CD4-positive, alpha-beta T cell treated with Interleukin-4 for 1 hour (primary cell): ENCODE data around the gene SLC25A1.
"Not testable (repeated sequence)": the region's sequence is repeated elsewhere in the genome, so short reads cannot be mapped to it uniquely, and the experiment has no call there.

Experiments
- DNase-seq, 2 donors: peaks; one replicate each; pipeline ENCODE4 v3.0.0-alpha.2; 2020 to 2022

The SLC25A1 gene

DNA sequence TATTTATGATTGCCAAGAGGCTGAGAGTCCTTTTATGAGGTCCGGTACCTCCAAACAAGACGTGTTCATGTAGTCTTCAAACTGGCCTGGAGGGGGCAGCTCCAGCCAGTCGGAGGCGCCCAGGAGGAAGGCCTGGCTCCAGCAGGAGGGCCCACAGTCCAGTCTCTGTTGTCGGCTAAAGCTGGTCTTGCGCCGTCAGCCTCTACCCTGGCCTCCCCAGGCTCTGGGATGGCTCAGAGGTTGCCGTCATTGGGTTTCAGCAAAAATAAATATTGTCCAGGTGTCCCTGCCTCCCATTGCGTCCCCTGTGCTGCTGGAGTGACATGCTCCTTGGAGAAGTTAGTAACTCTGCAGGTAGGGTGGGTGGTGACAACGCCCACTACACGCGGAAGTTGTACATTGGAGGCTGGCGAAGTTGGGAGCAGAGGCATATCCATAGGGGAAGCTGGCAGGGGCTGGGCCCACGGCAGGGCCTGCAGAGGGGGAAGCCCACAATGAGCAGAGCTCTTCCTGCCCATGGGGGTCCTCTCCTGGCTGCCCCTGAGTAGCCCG lies 1.0 kb upstream of the SLC25A1 start:
- peak; percentile 62 to 65 for DNase-seq

DNA sequence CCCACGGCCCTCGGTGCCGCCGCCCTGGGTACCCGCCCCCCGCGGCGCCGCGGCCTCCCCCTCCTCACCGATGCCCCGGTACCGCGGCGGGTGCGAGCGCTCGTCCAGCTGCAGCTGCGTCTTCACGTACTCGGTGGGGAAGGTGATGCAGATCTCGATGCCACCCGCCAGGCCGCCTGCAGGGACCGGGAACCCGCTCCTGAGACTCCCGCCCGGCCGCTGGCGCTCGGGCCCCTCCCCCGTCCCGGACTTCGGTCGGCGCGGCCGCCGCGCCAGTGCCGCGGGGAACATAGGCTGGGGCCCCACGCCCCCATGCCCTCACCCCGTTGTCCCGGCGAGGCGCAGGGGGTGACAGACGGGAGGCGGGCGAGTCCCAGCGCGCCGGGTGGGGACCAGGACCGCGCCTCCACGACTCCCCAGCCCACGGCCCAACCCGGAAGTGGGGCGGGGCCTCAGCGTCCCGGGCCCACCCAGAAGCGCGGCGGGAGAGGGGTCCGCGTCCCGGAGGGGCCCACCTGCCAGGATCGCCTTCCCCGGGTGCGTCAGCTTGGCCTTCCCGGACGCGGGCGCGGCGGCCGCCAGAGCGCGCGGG lies 375 bp downstream of the SLC25A1 start:
- DNase-seq: peak; percentile 44 to 63

DNA sequence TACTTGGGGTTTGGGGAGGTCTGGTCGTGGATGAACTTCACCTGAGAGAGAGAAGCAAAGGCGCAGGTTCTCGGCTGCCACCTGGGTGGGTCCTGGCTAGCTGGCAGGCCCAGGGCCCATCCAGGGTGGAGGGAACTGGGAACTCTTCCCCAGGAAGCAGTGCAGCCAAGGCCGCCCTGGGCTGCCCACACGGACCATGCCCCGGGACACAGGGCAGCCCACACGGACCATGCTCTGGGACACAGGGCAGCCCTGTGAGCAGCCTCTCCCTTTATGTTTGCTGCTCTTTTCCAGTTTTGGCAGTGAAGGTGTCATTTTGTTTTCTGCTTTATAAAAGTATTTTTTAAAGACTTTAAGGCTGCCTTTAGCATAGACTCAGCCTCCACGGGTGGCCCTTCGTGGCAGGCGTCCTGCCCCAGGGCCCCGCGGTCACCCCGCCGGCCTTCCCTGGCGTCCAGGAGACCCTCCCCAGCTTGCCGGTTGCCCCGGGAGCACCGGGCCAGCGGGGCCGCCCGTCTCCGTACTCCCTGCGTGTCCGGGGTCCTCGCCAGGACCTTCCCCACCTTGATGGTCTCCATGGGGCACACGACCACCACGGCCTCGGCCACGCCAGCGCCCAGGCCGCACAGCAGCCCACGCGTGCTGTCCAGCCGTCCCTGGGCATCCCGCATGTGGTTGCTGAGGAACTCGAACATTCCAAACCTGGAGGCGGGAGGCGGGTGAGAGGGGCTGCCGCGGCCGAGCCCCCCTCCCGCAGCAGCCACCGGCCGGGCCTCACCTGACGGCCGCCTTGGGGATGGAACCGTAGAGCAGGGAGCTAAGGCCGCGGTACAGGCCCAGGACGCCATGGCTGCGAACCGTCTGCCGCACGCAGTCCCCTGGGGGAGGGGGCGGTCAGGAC lies 1.1 kb downstream of the SLC25A1 start:
- no peak for DNase-seq

DNA sequence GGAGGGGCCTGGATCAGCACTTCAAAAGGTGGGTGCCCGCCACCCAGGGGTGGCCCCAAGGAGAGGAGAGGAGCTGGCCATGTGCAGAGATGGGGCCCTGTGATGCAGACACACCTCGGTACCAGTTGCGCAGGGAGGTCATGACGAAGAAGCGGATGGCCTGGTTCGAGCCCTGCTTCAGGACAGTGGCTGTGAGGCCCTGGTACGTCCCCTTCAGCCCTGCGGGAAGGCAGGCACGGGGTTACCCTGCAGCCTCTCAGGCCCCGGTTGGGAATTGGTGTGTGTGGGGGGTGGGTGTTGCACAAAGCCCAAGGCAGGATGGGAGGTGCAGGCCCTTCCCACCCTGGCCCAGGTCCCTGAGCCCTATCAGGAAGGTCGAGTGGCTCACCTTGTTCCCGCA lies 1.8 kb downstream of the SLC25A1 start:
- DNase-seq: no peak

DNA sequence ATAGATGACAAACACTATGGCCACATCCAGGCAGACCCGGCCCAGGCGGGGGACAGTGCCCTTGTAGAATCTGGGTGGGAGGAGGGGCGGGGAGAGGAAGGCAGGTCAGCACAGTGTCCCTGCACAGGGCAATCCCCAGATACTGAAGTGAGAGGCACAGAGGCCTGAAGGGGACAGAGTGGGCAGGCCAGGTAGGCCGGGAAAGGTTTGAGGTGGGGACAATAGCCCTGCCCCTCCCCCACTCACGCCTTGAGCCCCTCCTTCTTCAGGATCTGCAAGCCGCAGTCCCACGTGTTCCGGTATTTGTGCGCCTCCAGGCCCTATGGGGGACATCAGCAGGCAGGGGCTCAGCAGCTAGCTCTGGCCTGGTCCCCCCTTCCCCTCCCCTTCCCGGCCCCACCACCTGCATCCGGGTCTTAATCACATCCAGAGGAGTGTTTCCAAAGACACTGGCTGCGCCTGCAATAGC lies 2.3 kb downstream of the SLC25A1 start:
- no peak for DNase-seq

DNA sequence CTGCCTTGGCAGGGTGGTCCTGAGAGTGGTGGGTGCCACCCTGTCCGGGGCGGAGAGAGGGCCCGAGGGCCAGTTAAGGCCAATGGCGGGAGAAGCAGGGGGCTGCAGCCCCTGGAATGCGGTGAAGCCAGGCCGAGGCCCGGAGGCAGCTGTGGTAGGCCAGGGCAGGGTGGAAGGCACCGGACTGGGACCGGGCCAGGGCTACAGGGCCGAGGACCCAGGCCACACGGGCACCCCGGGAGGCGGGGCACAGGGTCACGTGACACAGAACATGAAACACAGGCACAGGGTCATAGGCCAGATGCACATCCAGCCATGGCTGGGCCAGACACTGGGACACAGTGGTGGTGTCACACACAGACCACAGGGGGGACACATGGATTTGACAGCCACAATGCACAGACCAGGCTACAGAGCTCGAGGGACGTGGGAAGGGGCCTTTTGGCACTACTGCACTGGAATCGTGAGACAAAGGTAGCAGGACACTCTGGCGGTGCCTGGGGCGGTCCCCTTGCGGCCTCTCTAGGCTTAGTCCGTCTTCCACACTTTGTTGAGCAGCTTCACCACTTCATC lies 2.8 kb downstream of the SLC25A1 start:
- no peak for DNase-seq

DNA sequence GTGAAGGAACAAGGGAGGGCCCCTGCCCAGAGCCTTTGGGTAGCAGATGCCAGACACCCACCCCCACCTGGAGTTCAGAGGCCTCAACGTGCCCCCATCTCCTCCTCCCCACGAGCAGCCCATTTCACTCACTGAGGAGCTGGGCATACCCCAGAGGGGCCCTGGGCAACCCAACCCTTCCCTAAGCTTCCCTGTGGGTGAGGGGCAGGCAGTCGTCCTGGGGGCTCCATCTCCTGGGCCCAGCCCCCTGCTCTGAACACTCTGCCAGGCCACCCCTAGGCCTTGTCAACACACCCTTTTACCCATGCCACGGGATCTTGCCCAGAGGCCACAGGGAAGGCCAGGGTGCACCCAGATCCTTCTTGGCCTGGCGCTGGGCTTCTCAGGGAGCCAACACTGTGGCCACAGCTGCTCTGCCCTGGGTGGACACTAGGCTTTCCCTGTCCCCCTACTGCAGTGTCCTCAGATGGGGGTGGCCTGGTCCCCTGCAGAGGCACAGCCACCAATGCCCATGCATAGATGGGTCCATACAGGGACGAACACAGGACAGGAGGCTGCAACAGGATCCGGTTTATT lies 3.4 kb downstream of the SLC25A1 start:
- DNase-seq: no peak

DNA sequence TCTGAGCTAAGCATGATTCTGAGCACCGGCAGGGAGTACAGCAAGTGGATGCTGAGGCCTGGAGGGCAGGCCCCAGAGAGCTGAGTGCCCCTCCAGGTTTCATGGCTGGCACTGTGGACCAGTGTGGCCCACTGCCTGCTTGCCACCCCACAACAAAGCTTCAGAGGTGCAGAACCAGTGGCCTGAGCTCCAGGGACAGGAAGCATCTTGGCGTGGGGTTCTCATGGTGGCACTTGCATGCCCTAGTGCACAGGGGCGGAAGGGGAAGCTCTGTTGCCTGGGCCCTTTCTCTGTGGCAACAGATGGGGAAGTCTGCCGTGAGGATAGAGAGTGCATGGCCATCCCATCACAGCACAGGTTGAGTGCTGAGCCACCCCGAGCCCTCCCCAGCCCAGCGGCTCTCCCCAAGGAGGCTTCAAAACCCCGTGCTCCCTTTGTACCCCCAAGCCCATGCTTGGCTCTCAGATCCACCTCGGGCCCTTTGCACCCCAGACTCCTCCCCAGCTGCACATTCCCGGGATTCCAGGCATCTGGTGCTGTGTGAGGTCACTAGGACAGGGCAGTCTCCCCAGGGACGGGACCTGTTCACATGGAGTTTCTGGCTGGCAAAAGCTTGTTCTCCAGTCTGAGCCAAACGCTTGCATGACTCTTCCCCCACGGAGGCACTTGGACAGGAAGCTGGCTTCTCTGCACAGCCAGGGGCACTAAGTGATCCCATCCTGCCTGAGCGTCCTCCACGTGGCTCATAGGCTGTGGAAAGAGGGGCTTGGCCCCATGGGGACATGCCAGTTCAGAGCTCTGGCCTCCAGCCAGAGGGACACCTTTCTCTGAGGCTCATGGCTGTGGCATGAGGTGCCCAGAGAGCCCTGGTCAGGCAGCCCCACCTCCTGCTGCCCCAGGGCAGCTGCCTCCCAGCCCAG lies 4.2 kb downstream of the SLC25A1 start:
- peak in 1 of 2 donors; percentile 53 for DNase-seq

DNA sequence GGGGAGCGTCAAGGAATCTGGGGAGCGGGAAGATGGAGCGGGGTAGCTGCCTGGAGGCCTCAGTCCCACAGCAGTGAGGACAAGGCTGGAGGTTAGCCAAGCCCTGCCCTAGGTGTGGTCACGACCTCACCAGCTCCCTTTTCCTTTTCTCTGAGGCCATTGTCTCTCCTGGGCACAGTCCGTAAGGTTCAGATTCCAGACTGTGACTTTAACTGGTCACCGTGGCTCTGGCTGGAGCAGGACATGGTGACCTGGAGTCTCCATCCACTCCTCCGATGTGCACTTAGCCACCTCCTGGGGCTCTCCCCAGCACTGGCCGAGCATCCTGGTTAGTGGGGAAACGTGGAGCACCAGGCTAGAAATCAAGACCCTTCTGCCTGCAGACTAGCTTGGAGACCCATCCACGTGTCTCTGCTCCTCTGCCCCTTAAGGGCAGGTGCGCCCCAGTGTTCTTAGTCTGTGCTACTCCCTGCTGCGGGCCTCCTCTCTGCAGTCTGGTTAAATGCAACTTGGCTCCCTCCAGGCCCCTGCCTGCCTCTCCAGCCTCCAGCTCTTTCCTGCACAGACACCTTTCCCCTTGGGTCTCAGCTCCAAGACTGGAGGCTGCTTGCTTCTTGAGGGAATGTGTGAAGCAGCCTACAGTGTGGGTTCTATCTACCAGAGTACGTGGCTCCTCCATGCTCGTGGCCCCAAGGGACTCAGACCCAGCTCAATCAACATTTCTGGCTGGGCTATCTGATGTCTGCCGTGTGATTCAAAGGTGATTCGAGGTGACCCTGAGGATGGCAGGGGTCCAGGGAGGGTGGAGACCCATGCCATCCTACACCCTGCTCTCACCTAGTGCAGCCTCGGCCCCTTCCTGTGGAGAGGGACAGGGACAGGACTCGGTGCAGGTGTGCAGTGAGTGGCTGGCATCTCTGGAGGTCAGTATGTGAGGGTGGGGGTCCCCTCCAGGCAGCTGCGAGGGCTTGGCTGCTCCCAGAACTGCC lies 5.2 kb downstream of the SLC25A1 start:
- no peak for DNase-seq

DNA sequence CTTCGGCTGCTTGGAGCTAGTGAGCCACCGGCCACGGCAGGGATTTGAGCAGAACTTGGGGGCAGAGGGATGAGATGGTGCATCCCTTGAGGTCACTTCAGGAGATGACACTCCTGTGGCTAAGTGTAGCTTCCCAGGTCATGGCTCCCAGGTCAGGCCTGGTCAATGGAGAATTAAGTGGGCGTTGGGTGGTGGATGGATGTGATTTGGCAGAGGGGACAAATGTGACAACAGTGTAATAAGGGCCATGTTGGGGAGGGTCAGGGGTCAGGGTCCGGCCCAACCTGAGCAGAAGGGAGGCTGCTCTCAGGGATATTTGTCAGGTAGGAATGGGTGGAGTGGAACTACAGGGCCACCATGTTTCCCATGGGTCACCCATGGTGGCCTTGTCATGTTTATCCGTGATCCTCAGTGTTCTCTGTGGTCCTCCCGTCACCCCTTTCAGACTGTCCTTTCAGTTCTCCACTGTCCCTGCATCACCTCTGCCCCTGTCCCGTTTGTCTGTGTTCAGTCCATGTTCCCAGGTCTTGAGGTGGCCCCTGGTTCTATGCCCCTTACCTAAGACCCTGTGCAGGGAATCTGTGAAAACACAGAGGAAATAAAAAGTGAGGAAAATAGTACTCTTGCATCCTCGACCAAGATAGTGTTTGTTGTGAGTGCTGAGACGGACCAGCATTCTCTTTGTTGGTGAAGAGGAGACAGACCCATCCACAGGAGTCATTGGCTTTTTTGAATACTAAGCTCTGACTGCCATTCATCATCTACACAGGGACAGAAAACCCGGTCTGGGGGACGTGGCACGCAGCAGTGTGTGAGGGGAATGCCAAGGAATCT lies 6.1 kb downstream of the SLC25A1 start:
- DNase-seq: no peak

DNA sequence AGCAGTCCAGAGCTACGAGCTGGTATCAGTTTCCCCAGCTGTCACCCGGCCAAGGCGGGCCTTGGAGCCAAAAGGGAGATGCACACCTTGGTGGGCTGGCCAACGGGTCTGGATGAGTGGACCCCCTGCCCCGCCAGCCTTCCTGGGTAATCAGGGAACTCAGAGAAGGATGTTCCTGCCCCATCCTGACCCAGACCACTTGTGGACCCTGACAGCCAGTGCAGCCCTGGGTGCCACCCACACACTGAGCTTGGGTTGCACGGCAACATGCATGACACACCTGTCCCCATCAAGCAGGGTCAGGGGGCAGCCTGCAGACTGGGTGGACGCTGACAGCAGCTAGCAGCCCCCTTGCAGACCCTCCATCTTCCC lies 8.6 kb downstream of the SLC25A1 start:
- DNase-seq: no peak

DNA sequence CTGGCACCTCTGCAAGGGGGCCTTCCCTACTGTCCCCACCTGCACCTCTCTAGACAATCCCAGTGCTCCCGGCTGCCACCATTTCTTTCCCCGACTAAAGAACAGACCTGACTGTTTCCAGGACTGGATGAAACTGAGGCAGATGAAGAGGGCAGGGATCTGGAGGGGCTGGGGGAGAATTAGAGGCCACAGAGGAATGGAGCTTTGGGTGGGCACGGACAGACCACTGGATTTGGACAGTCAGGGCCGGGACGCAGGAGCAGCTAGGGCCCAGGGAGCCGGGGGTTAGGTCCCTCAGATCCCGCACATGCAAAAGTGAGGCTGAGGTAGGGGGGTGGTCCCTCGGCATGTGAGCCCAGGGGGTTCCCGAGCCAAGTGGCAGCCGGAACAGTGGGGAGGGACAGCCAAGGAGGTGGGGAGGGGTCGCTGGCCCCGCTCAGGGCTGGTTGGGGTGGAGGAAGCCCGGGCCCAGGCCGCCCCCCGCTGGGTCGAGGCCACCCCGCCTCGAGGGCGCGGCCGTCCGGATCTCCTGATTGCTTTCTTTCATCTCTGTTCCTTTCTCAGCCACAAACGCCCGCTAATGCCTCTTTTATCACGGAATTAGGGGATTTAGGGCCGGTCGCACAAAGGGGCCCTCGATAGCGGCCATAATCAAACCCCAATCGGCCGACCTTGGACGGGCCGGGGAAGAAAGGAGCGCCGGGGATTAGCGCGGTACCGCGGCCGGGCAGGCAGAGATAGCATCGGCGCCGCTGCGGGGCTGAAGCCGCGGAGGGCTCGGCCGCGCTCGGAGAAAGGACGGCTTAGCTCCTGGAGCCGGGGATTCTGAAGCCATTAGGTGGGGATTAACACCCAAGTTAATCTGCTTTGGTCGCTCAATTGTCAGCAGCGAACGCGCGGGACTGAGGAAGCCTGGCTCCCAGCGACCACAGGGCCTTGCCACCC lies 9.3 kb downstream of the SLC25A1 start:
- no peak for DNase-seq

DNA sequence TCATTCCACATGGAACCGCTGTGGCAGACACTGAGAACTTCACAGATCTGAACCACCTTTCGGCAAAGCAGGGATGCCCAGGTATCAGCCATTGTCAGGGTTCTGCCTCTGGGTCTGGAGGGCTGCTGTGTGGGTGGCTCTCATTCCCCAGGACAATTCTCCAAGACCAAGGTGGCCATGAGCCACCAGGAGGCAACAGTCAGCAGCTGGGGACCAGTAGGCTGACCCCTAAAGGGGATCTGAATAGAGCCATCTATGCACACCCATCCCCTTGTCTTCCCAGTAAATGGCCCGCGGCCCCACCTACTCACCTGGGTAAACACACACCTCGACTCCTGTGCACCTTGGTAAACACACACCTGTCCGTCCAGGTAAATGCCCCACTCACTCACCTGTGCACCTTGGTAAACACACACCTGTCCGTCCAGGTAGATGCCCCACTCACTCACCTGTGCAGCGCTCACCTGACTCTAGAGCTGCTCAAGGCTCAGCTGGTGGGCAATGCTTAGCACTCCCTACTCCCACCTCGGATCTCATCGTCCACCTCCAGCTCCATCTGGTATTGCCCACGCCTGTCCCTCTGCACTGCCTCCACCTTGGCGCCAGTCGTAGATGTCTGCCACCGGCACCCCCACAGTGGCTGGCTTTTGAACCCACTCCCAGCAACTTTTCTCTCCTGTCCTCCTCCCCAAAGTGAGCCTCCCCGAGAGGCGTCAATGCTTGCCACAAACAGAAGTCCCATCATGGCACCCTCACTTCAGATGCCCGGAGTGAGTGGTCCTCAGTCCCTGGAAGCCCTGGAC lies 10.2 kb downstream of the SLC25A1 start:
- DNase-seq: no peak

DNA sequence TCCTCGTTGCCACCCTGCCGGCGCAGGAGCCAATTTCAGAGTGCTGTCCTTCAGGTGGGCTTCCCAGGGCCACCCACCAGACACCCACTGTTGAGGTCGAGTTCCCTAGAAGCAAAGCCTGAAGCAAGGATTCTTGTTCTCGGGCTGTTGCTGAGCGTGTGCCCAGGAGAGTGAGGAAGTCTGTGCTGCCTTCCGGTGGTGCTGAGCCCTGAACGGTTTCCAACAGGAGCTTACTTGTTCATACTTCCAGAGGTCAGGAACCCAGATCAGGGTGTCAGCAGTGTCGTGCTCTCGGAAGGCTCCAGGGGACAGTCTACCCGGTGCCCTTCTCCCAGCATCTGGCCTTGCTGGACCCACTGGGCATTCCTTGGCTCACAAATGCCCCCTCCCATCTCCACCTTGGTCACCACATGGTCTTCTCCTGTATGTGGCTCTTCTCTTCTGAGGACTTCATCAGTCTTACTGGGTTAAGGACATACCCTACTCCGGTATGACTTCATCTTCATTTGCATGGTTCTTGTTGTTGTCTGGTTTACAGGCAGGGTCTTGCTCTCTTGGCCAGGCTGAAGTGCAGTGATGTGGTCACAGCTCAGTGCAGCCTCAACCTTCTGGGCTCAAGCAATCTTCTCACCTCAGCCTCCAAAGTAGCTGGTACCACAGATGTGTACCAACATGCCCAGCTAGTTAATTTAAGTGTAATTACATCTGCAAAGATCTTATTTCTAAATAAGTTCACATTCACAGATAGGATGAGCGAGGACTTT lies 11.2 kb downstream of the SLC25A1 start:
- no peak for DNase-seq

DNA sequence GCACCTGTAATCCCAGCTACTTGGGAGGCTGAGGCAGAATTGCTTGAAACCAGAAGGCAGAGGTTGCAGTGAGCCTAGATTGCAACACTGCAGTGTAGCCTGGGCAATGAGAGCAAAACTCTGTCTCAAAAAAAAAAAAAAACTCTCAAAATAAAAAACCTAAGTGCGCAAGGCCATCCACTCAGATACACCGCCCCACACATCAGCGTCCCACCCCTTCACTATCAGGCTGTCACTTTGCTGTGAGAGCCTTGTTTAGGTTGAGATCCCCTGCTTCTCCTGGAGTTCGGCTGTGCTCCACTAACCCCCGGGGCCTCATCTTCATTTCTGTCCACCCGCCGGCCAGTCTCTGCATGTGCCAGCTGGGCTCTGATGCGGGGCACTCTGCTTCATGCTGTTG lies 12.1 kb downstream of the SLC25A1 start:
- no peak for DNase-seq

DNA sequence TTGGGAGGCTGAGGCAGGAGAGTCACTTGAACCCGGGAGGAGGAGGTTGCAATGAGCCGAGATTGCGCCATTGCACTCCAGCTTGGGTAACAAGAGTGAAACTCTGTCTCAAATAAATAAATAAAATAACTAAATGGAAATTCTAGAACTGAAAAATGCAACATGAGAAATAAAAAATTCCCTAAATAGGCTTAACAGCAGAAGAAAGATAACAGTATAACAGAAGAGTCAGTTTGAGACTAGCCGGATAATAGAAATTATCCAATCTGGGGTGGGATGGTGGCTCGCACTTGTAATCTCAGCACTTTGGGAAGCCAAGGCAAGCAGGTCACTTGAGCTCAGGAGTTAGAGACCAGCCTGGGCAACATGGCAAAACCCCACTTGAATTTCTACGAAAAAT lies 14.1 kb downstream of the SLC25A1 start:
- no peak for DNase-seq

DNA sequence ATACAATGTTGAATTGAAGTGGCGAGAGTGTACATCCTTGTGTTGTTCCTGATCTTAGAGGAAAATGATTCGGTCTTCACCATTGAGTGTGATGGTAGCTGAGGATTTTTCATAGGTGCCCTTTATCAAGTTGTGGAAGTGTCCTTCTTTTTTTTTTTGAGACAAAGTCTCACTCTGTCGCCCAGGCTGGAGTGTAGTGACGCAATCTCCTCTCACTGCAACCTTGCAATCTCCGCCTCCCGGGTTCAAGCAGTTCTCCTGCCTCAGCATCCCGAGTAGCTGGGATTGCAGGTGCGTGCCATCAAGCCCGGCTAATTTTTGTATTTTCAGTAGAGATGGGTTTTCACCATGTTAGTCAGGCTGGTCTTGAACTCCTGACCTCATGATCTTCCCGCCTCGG lies 19.9 kb downstream of the SLC25A1 start:
- DNase-seq: not testable (repeated sequence)
